ENCODE results near the gene TPST2.

The TPST2 gene

DNA sequence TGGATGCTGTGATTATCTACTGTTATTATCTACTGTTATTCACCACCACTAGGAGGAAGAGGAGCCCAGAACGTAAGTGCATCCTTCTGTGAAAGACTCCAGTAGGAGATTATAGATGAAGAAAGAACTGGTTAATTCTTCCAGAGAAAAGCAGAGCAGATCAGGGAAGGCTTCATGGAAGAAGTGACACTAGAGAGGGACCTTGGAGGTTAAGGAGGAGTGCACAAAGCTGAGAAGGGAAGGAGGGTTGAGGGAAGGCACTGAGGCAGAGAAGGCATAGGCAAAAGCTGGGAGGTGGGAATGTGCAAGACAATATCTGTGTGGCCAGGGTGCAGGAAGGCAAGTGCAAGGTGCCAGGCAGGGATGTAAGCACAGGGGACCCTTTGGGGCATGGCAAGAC lies 14.4 kb upstream of the TPST2 start:
- CTCF ChIA-PET: no interaction called here
- POLR2A ChIA-PET: no interaction called here
- TF ChIP-seq, protein P1, sequence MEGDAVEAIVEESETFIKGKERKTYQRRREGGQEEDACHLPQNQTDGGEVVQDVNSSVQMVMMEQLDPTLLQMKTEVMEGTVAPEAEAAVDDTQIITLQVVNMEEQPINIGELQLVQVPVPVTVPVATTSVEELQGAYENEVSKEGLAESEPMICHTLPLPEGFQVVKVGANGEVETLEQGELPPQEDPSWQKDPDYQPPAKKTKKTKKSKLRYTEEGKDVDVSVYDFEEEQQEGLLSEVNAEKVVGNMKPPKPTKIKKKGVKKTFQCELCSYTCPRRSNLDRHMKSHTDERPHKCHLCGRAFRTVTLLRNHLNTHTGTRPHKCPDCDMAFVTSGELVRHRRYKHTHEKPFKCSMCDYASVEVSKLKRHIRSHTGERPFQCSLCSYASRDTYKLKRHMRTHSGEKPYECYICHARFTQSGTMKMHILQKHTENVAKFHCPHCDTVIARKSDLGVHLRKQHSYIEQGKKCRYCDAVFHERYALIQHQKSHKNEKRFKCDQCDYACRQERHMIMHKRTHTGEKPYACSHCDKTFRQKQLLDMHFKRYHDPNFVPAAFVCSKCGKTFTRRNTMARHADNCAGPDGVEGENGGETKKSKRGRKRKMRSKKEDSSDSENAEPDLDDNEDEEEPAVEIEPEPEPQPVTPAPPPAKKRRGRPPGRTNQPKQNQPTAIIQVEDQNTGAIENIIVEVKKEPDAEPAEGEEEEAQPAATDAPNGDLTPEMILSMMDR (IDR thresholded peaks at IDR 0.05; ENCODE audit: control extremely low read depth, extremely low read depth, low read depth, missing control alignments): no peak
- no peak for DNase-seq (ENCODE audit: extremely low spot score)

DNA sequence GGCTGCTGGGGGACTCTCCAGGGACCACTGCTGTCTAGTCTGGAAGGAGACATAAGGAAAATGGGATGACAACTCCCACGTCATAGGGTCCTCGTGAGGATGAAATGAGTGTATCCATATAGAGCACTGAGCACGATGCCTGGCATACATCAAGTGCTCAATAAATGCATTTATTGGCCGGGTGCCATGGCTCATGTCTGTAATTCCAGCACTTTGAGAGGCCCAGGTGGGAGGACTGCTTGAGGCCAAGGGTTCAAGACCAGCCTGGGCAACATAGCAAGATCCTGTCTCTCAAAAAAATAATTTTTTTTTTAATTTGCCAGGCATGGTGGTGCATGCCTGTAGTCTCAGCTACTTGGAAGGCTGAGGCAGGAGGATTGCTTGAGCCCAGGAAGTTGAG lies 12.2 kb upstream of the TPST2 start:
- ChIA-PET CTCF (no interaction called here), POLR2A (no interaction called here)
- DNase-seq (ENCODE audit: extremely low spot score): no peak
- TF ChIP-seq, protein P1 (IDR thresholded peaks at IDR 0.05; ENCODE audit: control extremely low read depth, extremely low read depth, low read depth, missing control alignments): no peak

DNA sequence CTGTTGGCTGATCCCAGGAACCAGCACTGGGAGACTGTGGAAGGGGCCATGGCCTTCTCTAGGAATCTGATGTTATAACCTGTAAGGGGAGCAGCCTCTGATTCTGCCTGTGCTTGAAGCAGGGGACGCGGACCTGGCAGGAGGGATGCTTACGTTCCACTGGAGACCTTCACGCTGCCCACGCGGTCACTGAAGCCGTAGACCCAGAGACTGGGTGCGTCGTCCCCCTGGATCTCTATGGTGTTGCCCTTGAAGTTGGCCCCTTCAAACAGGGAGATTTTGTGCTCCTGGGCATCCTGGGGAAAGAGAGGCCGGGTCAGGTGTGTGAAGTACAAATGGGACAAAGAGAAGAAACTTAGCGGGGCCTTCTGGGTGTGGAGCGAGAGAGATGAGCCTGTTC lies 11.8 kb upstream of the TPST2 start:
- CTCF ChIA-PET: interaction anchor here (1.9 kb wide), 1 partner anchor 10 kb away, joined by 5 read pairs; no protein-coding TSS in a partner anchor
- DNase-seq (ENCODE audit: extremely low spot score): no peak
- TF ChIP-seq, protein P1 (IDR thresholded peaks at IDR 0.05; ENCODE audit: control extremely low read depth, extremely low read depth, low read depth, missing control alignments): no peak
- POLR2A ChIA-PET: no interaction called here

DNA sequence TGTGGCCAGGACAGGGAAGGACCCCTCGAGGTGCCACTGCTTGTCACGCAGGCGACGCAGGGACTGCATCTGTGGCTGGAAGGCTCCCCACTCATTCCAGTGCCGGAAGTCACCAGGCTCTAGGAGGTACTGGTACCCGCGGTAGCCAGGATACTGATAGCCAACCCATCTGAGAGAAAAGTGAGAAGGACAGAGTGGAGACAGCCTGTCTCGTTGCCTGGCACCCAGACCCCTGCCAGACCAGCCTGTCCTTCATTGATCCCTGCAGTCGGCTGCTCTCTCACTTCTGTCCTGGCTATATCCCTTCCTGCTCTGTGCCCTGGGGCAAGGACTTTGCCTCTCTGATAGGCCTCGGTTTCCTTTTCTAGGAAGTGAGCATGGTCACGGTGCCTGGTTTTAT lies 9.6 kb upstream of the TPST2 start:
- no peak for DNase-seq (ENCODE audit: extremely low spot score)
- CTCF ChIA-PET: no interaction called here
- POLR2A ChIA-PET: no interaction called here
- TF ChIP-seq, protein P1 (IDR thresholded peaks at IDR 0.05; ENCODE audit: control extremely low read depth, extremely low read depth, low read depth, missing control alignments): no peak

DNA sequence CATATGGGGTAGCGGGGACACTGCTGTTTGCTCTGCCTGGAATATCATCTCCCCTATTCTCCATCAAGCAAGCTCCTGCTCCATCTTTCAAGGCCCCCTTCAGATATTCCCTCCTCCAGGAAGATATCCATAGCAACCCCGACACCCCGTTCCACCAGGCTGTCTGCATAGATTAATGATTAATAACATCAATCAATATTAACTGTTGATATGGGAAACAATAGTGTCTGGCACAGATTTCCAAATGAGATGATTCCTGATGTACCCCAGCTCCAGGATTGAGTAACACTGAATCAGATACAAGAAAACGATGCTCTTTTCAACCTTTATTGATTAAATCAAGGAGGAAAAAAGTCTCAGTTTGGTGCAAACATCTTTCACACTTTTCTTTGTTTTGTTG lies 7.5 kb upstream of the TPST2 start:
- ChIA-PET CTCF (interaction anchor here (0.9 to 1.8 kb wide), 3 partner anchors 27 to 45 kb away, joined by 3 to 6 read pairs (median 4); no protein-coding TSS in a partner anchor), POLR2A (no interaction called here)
- no peak for DNase-seq (ENCODE audit: extremely low spot score)
- TF ChIP-seq, protein P1 (IDR thresholded peaks at IDR 0.05; ENCODE audit: control extremely low read depth, extremely low read depth, low read depth, missing control alignments): no peak

DNA sequence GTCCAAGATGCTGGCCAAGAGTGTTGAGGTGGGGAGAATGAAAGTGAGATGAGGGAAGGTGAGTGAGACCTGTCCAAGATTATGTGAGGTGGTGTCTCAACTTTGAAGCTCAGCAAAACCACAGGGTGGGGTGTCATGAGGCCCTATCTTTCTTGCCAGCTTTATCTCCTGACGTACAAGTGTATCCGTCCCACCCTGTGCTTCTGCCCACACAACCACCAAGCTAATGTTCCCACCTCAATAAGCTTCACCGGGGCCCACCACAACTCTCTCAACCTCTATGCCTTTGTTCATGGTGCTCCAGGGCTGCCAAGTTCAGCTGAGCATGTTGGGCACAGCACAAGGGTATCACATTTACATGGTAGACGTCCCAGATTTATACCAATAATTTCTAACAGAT lies 7.1 kb upstream of the TPST2 start:
- ChIA-PET POLR2A (no interaction called here), CTCF (interaction anchor here (0.9 to 1.8 kb wide), 3 partner anchors 28 to 45 kb away, joined by 3 to 6 read pairs (median 4); no protein-coding TSS in a partner anchor)
- DNase-seq (ENCODE audit: extremely low spot score): no peak
- TF ChIP-seq, protein P1 (IDR thresholded peaks at IDR 0.05; ENCODE audit: control extremely low read depth, extremely low read depth, low read depth, missing control alignments): no peak

DNA sequence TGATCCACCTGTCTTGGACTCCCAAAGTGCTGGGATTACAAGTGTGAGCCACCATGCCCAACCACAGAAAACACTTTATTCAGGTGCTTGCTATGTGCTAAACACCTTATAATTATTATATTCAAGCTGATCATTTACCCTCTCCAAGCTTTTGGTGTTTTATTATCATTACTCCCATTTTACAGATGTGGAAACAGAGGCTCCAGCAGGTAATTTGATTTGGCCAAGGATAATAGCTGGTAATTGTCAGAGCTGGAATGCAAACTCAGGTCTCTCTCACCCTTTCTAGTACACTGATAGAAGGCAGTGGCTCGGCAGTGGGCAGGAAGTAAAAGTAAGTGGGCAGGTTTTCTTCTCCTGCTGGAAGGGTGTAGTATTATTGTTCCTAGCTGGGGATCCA lies 3.8 kb upstream of the TPST2 start:
- CTCF ChIA-PET: interaction anchor here (1.1 to 1.9 kb wide), 6 partner anchors 15 to 72 kb away, joined by 3 to 6 read pairs (median 4); no protein-coding TSS in a partner anchor
- TF ChIP-seq, protein P1 (IDR thresholded peaks at IDR 0.05; ENCODE audit: control extremely low read depth, extremely low read depth, low read depth, missing control alignments): no peak
- POLR2A ChIA-PET: no interaction called here
- DNase-seq (ENCODE audit: extremely low spot score): no peak

All from GM10248 (cell line).